Right lobe of liver (tissue), 4 donors: ENCODE measurements around the gene GNB1L.

Experiments
- POLR2A ChIP-seq: fragments of 450-650 bp; IDR thresholded peaks from one replicate; pipeline ENCODE4 v1.6.1; 2017; ENCODE audit warnings: antibody characterized with exemption, mild to moderate bottlenecking
- TF ChIP-seq, protein P1 (sequence below), 4 donors: fragments of 200-600 bp in 3 of 4; fragments of 450-650 bp in 1 of 4; IDR thresholded peaks; one replicate each; pipeline versions ENCODE4 v1.5.1 to v1.8.0; 2016 to 2022; ENCODE audit warnings: antibody characterized with exemption in 4 of 4, mild to moderate bottlenecking in 2 of 4
- donor health status: DM: no; HTN: no; CAD: no.
- donor health status: DM: no; HTN: no; CAD: no.
- donor health status: DM: no; HTN: yes; CAD: no.

DNA sequence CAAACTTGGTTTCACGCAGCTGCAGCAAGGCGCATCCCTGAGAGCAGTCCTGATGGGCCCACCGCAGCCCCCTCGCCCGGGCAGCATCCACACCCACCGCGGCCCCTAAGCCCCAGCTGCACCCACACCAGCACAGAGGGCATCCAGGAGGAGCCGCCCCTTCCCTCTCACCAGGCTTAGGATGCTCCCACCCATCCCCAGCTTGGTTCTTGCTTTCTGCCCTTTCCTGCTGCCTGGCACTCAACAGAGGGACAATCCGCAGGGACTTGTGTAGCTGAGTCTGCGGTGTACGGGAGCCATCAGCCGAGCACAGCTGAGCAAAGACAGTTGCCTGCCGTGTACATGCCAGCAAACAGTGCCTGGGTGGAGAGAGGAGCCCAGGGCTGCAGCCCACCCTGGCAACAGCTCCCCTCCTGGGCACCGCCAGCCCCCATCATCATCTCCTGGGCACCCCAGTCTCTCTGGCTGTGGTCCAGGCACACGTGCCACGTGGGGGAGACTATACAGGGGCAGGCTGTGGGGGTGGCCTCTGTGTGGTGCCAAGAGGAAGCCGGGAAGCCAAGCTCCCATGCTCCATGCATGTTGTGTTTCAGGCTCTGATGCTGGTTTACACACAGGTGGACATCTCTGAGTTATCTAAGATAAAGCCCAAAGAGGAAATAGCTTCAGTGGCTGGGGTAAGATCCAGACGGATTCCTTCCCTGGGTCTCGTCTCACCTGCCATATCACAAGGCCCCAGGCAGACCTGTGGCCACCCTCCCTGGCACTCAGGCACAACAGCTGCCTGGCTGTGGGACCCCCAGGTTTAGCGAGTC lies 36.0 kb upstream of the GNB1L start:
- TF ChIP-seq, protein P1, sequence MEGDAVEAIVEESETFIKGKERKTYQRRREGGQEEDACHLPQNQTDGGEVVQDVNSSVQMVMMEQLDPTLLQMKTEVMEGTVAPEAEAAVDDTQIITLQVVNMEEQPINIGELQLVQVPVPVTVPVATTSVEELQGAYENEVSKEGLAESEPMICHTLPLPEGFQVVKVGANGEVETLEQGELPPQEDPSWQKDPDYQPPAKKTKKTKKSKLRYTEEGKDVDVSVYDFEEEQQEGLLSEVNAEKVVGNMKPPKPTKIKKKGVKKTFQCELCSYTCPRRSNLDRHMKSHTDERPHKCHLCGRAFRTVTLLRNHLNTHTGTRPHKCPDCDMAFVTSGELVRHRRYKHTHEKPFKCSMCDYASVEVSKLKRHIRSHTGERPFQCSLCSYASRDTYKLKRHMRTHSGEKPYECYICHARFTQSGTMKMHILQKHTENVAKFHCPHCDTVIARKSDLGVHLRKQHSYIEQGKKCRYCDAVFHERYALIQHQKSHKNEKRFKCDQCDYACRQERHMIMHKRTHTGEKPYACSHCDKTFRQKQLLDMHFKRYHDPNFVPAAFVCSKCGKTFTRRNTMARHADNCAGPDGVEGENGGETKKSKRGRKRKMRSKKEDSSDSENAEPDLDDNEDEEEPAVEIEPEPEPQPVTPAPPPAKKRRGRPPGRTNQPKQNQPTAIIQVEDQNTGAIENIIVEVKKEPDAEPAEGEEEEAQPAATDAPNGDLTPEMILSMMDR (IDR thresholded peaks at IDR 0.05), result no peak
- TF ChIP-seq POLR2A, result no peak
